Loucy (cell line): ENCODE results near the gene ZNRD2.

Experiments used
- H2AFZ ChIP-seq: fragments of 200-600 bp; sonication (generic); 2 replicates; pipeline ENCODE4 v1.6.0; 2016; ENCODE audit warnings: antibody characterized with exemption, mild to moderate bottlenecking, low read length, moderate library complexity
- H3F3A ChIP-seq: fragments of 200-600 bp; 2 replicates; pipeline ENCODE4 v1.6.0; 2016; ENCODE audit warnings: antibody characterized with exemption, low read depth, mild to moderate bottlenecking
- H3K27me3 ChIP-seq: fragments of 200-600 bp; sonication (generic); 2 replicates; pipeline ENCODE4 v1.6.1; 2014; ENCODE audit warnings: low read length, mild to moderate bottlenecking; ENCODE audit not compliant: insufficient read depth, poor library complexity, severe bottlenecking
- H3K36me3 ChIP-seq: fragments of 200-600 bp; sonication (generic); 2 replicates; pipeline ENCODE4 v1.6.1; 2016; ENCODE audit warnings: low read length; ENCODE audit not compliant: insufficient read depth
- H3K4me1 ChIP-seq: fragments of 200-600 bp; sonication (generic); 2 replicates; pipeline ENCODE4 v1.5.1; 2014; ENCODE audit warnings: low read length, mild to moderate bottlenecking; ENCODE audit not compliant: insufficient read depth, poor library complexity, severe bottlenecking
- H3K4me2 ChIP-seq: fragments of 200-600 bp; sonication (generic); 2 replicates; pipeline ENCODE4 v1.6.0; 2014; ENCODE audit warnings: antibody characterized with exemption, low read length, low read depth, mild to moderate bottlenecking; ENCODE audit not compliant: poor library complexity, severe bottlenecking
- H3K4me3 ChIP-seq: fragments of 200-600 bp; sonication (generic); 2 replicates; pipeline ENCODE4 v1.5.1; 2014; ENCODE audit warnings: low read length, mild to moderate bottlenecking, mixed read lengths; ENCODE audit not compliant: poor library complexity, severe bottlenecking
- H3K79me2 ChIP-seq: fragments of 200-600 bp; sonication (generic); 2 replicates; pipeline ENCODE4 v1.6.1; 2014; ENCODE audit warnings: low read length; ENCODE audit not compliant: insufficient read depth
- H3K9ac ChIP-seq: fragments of 200-600 bp; sonication (generic); 2 replicates; pipeline ENCODE4 v1.6.0; 2014; ENCODE audit warnings: mild to moderate bottlenecking, low read depth, low read length, moderate library complexity; ENCODE audit not compliant: poor library complexity, severe bottlenecking
- H3K9me2 ChIP-seq: fragments of 200-600 bp; sonication (generic); replicated peaks from 2 replicates; pipeline ENCODE4 v1.6.1; 2016; ENCODE audit warnings: low read depth, low read length, mixed read lengths
- H3K9me3 ChIP-seq: fragments of 200-600 bp; sonication (generic); 2 replicates; pipeline ENCODE4 v1.6.1; 2014; ENCODE audit warnings: mild to moderate bottlenecking, antibody characterized with exemption, low read length, low read depth; ENCODE audit not compliant: insufficient read depth
- H4K20me1 ChIP-seq: fragments of 200-600 bp; sonication (generic); 2 replicates; pipeline ENCODE4 v1.6.0; 2014; ENCODE audit warnings: antibody characterized with exemption, low read length, mild to moderate bottlenecking; ENCODE audit not compliant: insufficient read depth, poor library complexity, severe bottlenecking
- EZH2phosphoT487 ChIP-seq: fragments of 200-600 bp; IDR thresholded peaks from 2 replicates; pipeline ENCODE4 v1.6.1; 2018; ENCODE audit warnings: antibody characterized with exemption, mild to moderate bottlenecking, moderate library complexity, borderline replicate concordance
- TF ChIP-seq, protein P1 (sequence below): fragments of 200-600 bp; sonication (generic); conservative IDR thresholded peaks from 2 replicates; pipeline ENCODE4 v1.5.1; 2014; ENCODE audit warnings: mild to moderate bottlenecking, antibody characterized with exemption, low read length

Gene ZNRD2

GRCh38 chr11:65591939-65592857 lies 21.9 kb downstream of the ZNRD2 start:
- Histone ChIP-seq H4K20me1 (peaks cover 2% of the 10 kb centered on the region), H3K9me2 (no peaks in the 10 kb centered on the region), H3K9ac (no peak overlapping the region), H3K79me2 (no peaks in the 10 kb centered on the region), H3K9me3 (no peaks in the 10 kb centered on the region), H3K36me3 (no peaks in the 10 kb centered on the region), H2AFZ (no peak overlapping the region), H3K4me3 (no peak overlapping the region), H3F3A (no peaks in the 10 kb centered on the region), H3K27me3 (no peaks in the 10 kb centered on the region), H3K4me2 (no peak overlapping the region), H3K4me1 (peaks cover 20% of the 10 kb centered on the region)
- TF ChIP-seq, protein P1, sequence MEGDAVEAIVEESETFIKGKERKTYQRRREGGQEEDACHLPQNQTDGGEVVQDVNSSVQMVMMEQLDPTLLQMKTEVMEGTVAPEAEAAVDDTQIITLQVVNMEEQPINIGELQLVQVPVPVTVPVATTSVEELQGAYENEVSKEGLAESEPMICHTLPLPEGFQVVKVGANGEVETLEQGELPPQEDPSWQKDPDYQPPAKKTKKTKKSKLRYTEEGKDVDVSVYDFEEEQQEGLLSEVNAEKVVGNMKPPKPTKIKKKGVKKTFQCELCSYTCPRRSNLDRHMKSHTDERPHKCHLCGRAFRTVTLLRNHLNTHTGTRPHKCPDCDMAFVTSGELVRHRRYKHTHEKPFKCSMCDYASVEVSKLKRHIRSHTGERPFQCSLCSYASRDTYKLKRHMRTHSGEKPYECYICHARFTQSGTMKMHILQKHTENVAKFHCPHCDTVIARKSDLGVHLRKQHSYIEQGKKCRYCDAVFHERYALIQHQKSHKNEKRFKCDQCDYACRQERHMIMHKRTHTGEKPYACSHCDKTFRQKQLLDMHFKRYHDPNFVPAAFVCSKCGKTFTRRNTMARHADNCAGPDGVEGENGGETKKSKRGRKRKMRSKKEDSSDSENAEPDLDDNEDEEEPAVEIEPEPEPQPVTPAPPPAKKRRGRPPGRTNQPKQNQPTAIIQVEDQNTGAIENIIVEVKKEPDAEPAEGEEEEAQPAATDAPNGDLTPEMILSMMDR: no peak
- TF ChIP-seq EZH2phosphoT487: no peak

- Histone ChIP-seq H3F3A (no peaks in the 10 kb centered on the region), H3K4me3 (no peak overlapping the region), H3K4me2 (no peak overlapping the region), H3K27me3 (no peaks in the 10 kb centered on the region), H3K9ac (no peak overlapping the region), H4K20me1 (peaks cover 2% of the 10 kb centered on the region), H2AFZ (no peak overlapping the region), H3K79me2 (no peaks in the 10 kb centered on the region), H3K36me3 (peaks cover 3% of the 10 kb centered on the region; the same call in 1 of the 2 replicates), H3K9me3 (no peaks in the 10 kb centered on the region), H3K4me1 (peaks cover 18% of the 10 kb centered on the region), H3K9me2 (no peaks in the 10 kb centered on the region)
- TF ChIP-seq EZH2phosphoT487: no peak
- TF ChIP-seq, protein P1: no peak
These were observed 22.7 kb downstream of the ZNRD2 start for GRCh38 chr11:65592858-65593517.

- Histone ChIP-seq H3K4me2 (no peak overlapping the region), H3K9me3 (no peaks in the 10 kb centered on the region), H3K4me3 (no peak overlapping the region), H3K36me3 (peaks cover 6% of the 10 kb centered on the region; the same call in 1 of the 2 replicates), H3K9ac (no peak overlapping the region), H4K20me1 (peaks cover 2% of the 10 kb centered on the region), H3F3A (no peaks in the 10 kb centered on the region), H3K4me1 (peaks cover 10% of the 10 kb centered on the region), H3K27me3 (no peaks in the 10 kb centered on the region), H3K9me2 (no peaks in the 10 kb centered on the region), H2AFZ (no peak overlapping the region), H3K79me2 (no peaks in the 10 kb centered on the region)
- TF ChIP-seq EZH2phosphoT487: no peak
- TF ChIP-seq, protein P1: peak; percentile 73
These were observed 23.5 kb downstream of the ZNRD2 start for GRCh38 chr11:65593518-65594414.
